Loucy (cell line): ENCODE results near the gene SLC36A1.

Experiments
- H2AFZ ChIP-seq: fragments of 200-600 bp; sonication (generic); 2 replicates; pipeline ENCODE4 v1.6.0; 2016; ENCODE audit warnings: antibody characterized with exemption, mild to moderate bottlenecking, low read length, moderate library complexity
- H3F3A ChIP-seq: fragments of 200-600 bp; 2 replicates; pipeline ENCODE4 v1.6.0; 2016; ENCODE audit warnings: antibody characterized with exemption, low read depth, mild to moderate bottlenecking
- H3K27me3 ChIP-seq: fragments of 200-600 bp; sonication (generic); 2 replicates; pipeline ENCODE4 v1.6.1; 2014; ENCODE audit warnings: low read length, mild to moderate bottlenecking; ENCODE audit not compliant: insufficient read depth, poor library complexity, severe bottlenecking
- H3K36me3 ChIP-seq: fragments of 200-600 bp; sonication (generic); 2 replicates; pipeline ENCODE4 v1.6.1; 2016; ENCODE audit warnings: low read length; ENCODE audit not compliant: insufficient read depth
- H3K4me1 ChIP-seq: fragments of 200-600 bp; sonication (generic); 2 replicates; pipeline ENCODE4 v1.5.1; 2014; ENCODE audit warnings: low read length, mild to moderate bottlenecking; ENCODE audit not compliant: insufficient read depth, poor library complexity, severe bottlenecking
- H3K4me2 ChIP-seq: fragments of 200-600 bp; sonication (generic); 2 replicates; pipeline ENCODE4 v1.6.0; 2014; ENCODE audit warnings: antibody characterized with exemption, low read length, low read depth, mild to moderate bottlenecking; ENCODE audit not compliant: poor library complexity, severe bottlenecking
- H3K4me3 ChIP-seq: fragments of 200-600 bp; sonication (generic); 2 replicates; pipeline ENCODE4 v1.5.1; 2014; ENCODE audit warnings: low read length, mild to moderate bottlenecking, mixed read lengths; ENCODE audit not compliant: poor library complexity, severe bottlenecking
- H3K79me2 ChIP-seq: fragments of 200-600 bp; sonication (generic); 2 replicates; pipeline ENCODE4 v1.6.1; 2014; ENCODE audit warnings: low read length; ENCODE audit not compliant: insufficient read depth
- H3K9ac ChIP-seq: fragments of 200-600 bp; sonication (generic); 2 replicates; pipeline ENCODE4 v1.6.0; 2014; ENCODE audit warnings: mild to moderate bottlenecking, low read depth, low read length, moderate library complexity; ENCODE audit not compliant: poor library complexity, severe bottlenecking
- H3K9me2 ChIP-seq: fragments of 200-600 bp; sonication (generic); replicated peaks from 2 replicates; pipeline ENCODE4 v1.6.1; 2016; ENCODE audit warnings: low read depth, low read length, mixed read lengths
- H3K9me3 ChIP-seq: fragments of 200-600 bp; sonication (generic); 2 replicates; pipeline ENCODE4 v1.6.1; 2014; ENCODE audit warnings: mild to moderate bottlenecking, antibody characterized with exemption, low read length, low read depth; ENCODE audit not compliant: insufficient read depth
- H4K20me1 ChIP-seq: fragments of 200-600 bp; sonication (generic); 2 replicates; pipeline ENCODE4 v1.6.0; 2014; ENCODE audit warnings: antibody characterized with exemption, low read length, mild to moderate bottlenecking; ENCODE audit not compliant: insufficient read depth, poor library complexity, severe bottlenecking
- CTCF ChIP-seq: fragments of 200-600 bp; sonication (generic); conservative IDR thresholded peaks from 2 replicates; pipeline ENCODE4 v1.5.1; 2014; ENCODE audit warnings: mild to moderate bottlenecking, antibody characterized with exemption, low read length
- EZH2phosphoT487 ChIP-seq: fragments of 200-600 bp; IDR thresholded peaks from 2 replicates; pipeline ENCODE4 v1.6.1; 2018; ENCODE audit warnings: antibody characterized with exemption, mild to moderate bottlenecking, moderate library complexity, borderline replicate concordance

The SLC36A1 gene

GRCh38 chr5:151463137-151464029, 16.0 kb downstream of the SLC36A1 start:
- TF ChIP-seq EZH2phosphoT487 (no peak), CTCF (peak; percentile 37)
- Histone ChIP-seq H2AFZ (no peak overlapping the region), H3K4me2 (no peak overlapping the region), H3K27me3 (no peaks in the 10 kb centered on the region), H3K4me3 (no peak overlapping the region), H3F3A (no peaks in the 10 kb centered on the region), H4K20me1 (no peaks in the 10 kb centered on the region), H3K79me2 (no peaks in the 10 kb centered on the region), H3K9me3 (no peaks in the 10 kb centered on the region), H3K36me3 (no peaks in the 10 kb centered on the region), H3K4me1 (no peaks in the 10 kb centered on the region), H3K9ac (no peak overlapping the region), H3K9me2 (no peaks in the 10 kb centered on the region)

- TF ChIP-seq EZH2phosphoT487 (no peak), CTCF (no peak)
- no peaks in the 10 kb centered on the region for H3K9me3 ChIP-seq
- no peaks in the 10 kb centered on the region for H3K79me2 ChIP-seq
- H3K4me2 ChIP-seq, result no peak overlapping the region
- H2AFZ ChIP-seq, result no peak overlapping the region
- H3K27me3 ChIP-seq, result no peaks in the 10 kb centered on the region
- H3F3A ChIP-seq, result no peaks in the 10 kb centered on the region
- H3K9ac ChIP-seq, result no peak overlapping the region
- H3K9me2 ChIP-seq, result no peaks in the 10 kb centered on the region
- no peaks in the 10 kb centered on the region for H3K4me1 ChIP-seq
- no peaks in the 10 kb centered on the region for H4K20me1 ChIP-seq
- H3K36me3 ChIP-seq, result no peaks in the 10 kb centered on the region
- H3K4me3 ChIP-seq, result no peak overlapping the region
Measured at GRCh38 chr5:151464101-151464500, 16.7 kb downstream of the SLC36A1 start.

- Histone ChIP-seq H3K9me3 (no peaks in the 10 kb centered on the region), H3K4me2 (no peak overlapping the region), H3K36me3 (no peaks in the 10 kb centered on the region), H3K79me2 (no peaks in the 10 kb centered on the region), H3K27me3 (no peaks in the 10 kb centered on the region), H3K4me3 (no peak overlapping the region), H3K4me1 (no peaks in the 10 kb centered on the region), H3K9ac (no peak overlapping the region), H4K20me1 (no peaks in the 10 kb centered on the region), H3F3A (no peaks in the 10 kb centered on the region), H2AFZ (no peak overlapping the region), H3K9me2 (no peaks in the 10 kb centered on the region)
- TF ChIP-seq EZH2phosphoT487 (no peak), CTCF (no peak)
Measured at GRCh38 chr5:151465476-151465875, 18.1 kb downstream of the SLC36A1 start.
